Nephron progenitor cell (in vitro differentiated cells): ENCODE measurements around the gene CIZ1.

ENCODE experiments used
- DNase-seq: peaks from one replicate; pipeline ENCODE4 v3.0.0; 2021
- H3K27ac Mint-ChIP-seq: 2 replicates; pipeline ENCODE4 v1.8.0; 2021; ENCODE audit warnings: mild to moderate bottlenecking, moderate library complexity, mixed read lengths
- H3K27me3 Mint-ChIP-seq: 2 replicates; pipeline ENCODE4 v1.8.0; 2021; ENCODE audit warnings: mild to moderate bottlenecking, low read depth, mixed read lengths; ENCODE audit not compliant: poor library complexity
- H3K36me3 Mint-ChIP-seq: 2 replicates; pipeline ENCODE4 v1.8.0; 2021; ENCODE audit warnings: low read depth, mixed read lengths
- H3K4me1 Mint-ChIP-seq: 2 replicates; pipeline ENCODE4 v1.8.0; 2021; ENCODE audit warnings: mixed read lengths
- H3K4me3 Mint-ChIP-seq: 2 replicates; pipeline ENCODE4 v1.8.0; 2021; ENCODE audit warnings: mild to moderate bottlenecking, moderate library complexity, mixed read lengths
- H3K9me3 Mint-ChIP-seq: 2 replicates; pipeline ENCODE4 v1.8.0; 2021; ENCODE audit warnings: mild to moderate bottlenecking, moderate library complexity, mixed read lengths
- TF ChIP-seq, protein P1 (sequence below): fragments of 200-600 bp; sonication (generic); IDR thresholded peaks from 2 replicates; pipeline ENCODE4 v1.5.0; 2021; ENCODE audit warnings: antibody characterized with exemption

Gene CIZ1

GRCh38 chr9:128219831-128220230, 28.5 kb upstream of the CIZ1 start:
- Mint-ChIP-seq H3K4me3 (no peak overlapping the region), H3K27ac (no peak overlapping the region), H3K36me3 (peaks cover 28% of the 10 kb centered on the region), H3K4me1 (peaks cover 22% of the 10 kb centered on the region), H3K27me3 (peaks cover 3% of the 10 kb centered on the region), H3K9me3 (no peaks in the 10 kb centered on the region)
- no peak for DNase-seq
- TF ChIP-seq, protein P1, sequence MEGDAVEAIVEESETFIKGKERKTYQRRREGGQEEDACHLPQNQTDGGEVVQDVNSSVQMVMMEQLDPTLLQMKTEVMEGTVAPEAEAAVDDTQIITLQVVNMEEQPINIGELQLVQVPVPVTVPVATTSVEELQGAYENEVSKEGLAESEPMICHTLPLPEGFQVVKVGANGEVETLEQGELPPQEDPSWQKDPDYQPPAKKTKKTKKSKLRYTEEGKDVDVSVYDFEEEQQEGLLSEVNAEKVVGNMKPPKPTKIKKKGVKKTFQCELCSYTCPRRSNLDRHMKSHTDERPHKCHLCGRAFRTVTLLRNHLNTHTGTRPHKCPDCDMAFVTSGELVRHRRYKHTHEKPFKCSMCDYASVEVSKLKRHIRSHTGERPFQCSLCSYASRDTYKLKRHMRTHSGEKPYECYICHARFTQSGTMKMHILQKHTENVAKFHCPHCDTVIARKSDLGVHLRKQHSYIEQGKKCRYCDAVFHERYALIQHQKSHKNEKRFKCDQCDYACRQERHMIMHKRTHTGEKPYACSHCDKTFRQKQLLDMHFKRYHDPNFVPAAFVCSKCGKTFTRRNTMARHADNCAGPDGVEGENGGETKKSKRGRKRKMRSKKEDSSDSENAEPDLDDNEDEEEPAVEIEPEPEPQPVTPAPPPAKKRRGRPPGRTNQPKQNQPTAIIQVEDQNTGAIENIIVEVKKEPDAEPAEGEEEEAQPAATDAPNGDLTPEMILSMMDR, result no peak

GRCh38 chr9:128218518-128219389, 27.4 kb upstream of the CIZ1 start:
- Mint-ChIP-seq H3K36me3 (peaks cover 28% of the 10 kb centered on the region), H3K9me3 (no peaks in the 10 kb centered on the region), H3K27me3 (peaks cover 3% of the 10 kb centered on the region), H3K4me1 (peaks cover 27% of the 10 kb centered on the region), H3K4me3 (peak overlapping the region; percentile 74), H3K27ac (peak overlapping the region; percentile 13)
- peak; percentile 97 for DNase-seq
- TF ChIP-seq, protein P1, result no peak

GRCh38 chr9:128218172-128218517, 26.8 kb upstream of the CIZ1 start:
- Mint-ChIP-seq H3K36me3 (peaks cover 23% of the 10 kb centered on the region), H3K9me3 (no peaks in the 10 kb centered on the region), H3K27me3 (peaks cover 3% of the 10 kb centered on the region), H3K4me3 (peak overlapping the region; percentile 74), H3K27ac (peak overlapping the region; percentile 13), H3K4me1 (peaks cover 32% of the 10 kb centered on the region)
- TF ChIP-seq, protein P1, result no peak
- no peak for DNase-seq

DNA sequence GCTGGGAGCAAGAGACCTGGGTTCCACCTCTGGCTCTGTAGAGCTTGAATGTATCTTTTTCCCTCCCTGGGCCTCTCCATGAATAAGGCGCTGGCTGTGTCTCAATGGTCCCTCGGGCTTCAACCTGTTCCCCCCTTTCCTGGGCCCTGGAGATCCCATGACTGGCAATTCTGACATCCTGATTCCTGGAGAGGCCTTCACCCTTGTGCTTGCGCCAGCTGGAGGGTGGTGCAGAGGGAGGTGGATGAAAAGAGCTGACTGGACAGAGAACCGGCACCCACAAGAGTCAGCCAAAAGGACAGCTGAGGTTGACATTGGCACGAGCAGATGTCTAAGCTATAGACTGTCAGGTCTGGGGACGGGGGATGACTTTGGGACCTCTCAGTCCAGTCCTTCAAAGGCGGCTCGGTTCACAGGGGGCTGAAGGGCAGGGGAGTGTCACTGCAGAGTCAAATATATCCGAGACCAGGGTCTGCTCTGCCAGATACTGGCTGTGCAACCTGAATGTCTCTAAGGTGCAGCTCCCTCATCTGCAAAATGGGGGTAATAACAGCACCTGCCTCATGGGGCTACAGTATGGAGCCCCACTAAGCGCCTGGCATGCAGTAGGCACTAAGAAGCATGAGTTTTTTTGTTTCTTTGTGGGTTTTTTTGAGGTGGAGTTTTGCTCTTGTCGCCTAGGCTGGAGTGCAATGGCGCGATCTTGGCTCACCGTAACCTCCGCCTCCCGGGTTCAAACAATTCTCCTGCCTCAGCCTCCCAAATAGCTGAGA, 25.6 kb upstream of the CIZ1 start:
- TF ChIP-seq, protein P1, result no peak
- Mint-ChIP-seq H3K27me3 (peaks cover 6% of the 10 kb centered on the region), H3K27ac (no peak overlapping the region), H3K4me1 (peaks cover 36% of the 10 kb centered on the region), H3K36me3 (peaks cover 17% of the 10 kb centered on the region), H3K9me3 (no peaks in the 10 kb centered on the region), H3K4me3 (no peak overlapping the region)
- no peak for DNase-seq

- Mint-ChIP-seq H3K36me3 (peaks cover 11% of the 10 kb centered on the region), H3K27ac (no peak overlapping the region), H3K4me3 (no peak overlapping the region), H3K9me3 (no peaks in the 10 kb centered on the region), H3K27me3 (peaks cover 9% of the 10 kb centered on the region), H3K4me1 (peaks cover 47% of the 10 kb centered on the region)
- TF ChIP-seq, protein P1, result no peak
- DNase-seq, result no peak
Observed at GRCh38 chr9:128215491-128216409, 24.4 kb upstream of the CIZ1 start.
